ENCODE data around the gene CCDC102A. TPM values are rescaled to one million over a fixed set of nuclear protein-coding genes. Genes with fewer than 3 reads are reported as not detected.
A peak's percentile ranks its signal among the peaks of the same experiment; 100 is the strongest.

Gene CCDC102A
- total and polyA plus RNA-seq, 10 of the 15 experiments (the other 5 are each of a cell fraction or from before 2014, with no cell fraction given) = 0.03 to 5.9 (median 2.4) TPM

DNA sequence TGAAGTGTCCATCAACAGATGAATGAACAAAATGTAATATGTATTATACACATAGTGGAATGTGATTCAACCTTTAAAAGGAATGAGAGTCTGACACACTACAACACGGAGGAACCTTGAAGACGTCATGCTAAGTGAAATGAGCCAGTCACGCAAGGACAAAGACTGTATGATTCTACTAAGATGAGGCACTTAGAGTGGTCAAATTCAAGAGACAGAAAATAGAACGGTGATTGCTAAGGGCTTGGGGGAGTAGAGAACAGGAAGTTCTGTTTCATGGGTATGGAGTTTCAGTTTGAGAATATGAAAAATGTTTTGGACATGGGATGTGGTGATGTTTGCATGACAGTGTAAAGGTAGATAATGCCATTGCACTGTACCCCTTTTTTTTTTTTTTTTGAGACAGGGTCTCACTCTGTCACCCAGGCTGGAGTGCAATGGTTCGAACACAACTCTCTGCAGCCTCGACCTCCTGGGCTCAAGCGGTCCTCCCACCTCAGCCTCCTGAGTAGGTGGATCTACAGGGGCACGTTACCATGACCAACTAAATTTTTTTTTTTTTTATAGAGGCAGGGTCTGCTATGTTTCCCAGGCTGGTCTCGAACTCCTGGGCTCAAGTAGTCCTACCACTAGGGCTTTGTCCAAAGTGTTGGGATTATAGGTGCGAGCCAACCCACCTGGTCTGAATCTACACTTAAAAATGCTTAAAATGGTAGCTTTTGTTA is 2.9 kb upstream of the CCDC102A start (continued):
- TF ChIP-seq CHD2 (IDR thresholded peaks at IDR 0.05; ENCODE audit: borderline replicate concordance, low read depth, low read length) (peak; percentile 35; the same call in 1 of the 2 replicates), CREB1 (IDR thresholded peaks at IDR 0.05; ENCODE audit: low read depth) (no peak), ESRRA (IDR thresholded peaks at IDR 0.05; ENCODE audit: low read length) (no peak), RAD51 (IDR thresholded peaks at IDR 0.05) (no peak), RELA (IDR thresholded peaks at IDR 0.05; ENCODE audit: borderline replicate concordance, partially characterized antibody) (no peak), BCL11A (IDR thresholded peaks at IDR 0.05; ENCODE audit: low read depth, low read length) (peak; percentile 71; the same call in 1 of the 2 replicates), STAT1 (conservative IDR thresholded peaks at IDR 0.05) (no peak), RCOR1 (conservative IDR thresholded peaks at IDR 0.05; ENCODE audit: low read depth, low read length) (0 out of 2 replicates have a peak, but pooled peaks have one; percentile 49), NFYB (IDR thresholded peaks at IDR 0.05; ENCODE audit: insufficient read depth, low read depth, low read length) (no peak), ASH2L (IDR thresholded peaks at IDR 0.05; ENCODE audit: borderline replicate concordance, low read depth) (no peak), PAX8 (IDR thresholded peaks at IDR 0.05) (no peak), CHD4 (IDR thresholded peaks at IDR 0.05) (no peak), POU2F2 (IDR thresholded peaks at IDR 0.05; ENCODE audit: borderline replicate concordance, low read depth, low read length) (peak; percentile 80; the same call in 2 of the 3 replicates), EGR1 (IDR thresholded peaks at IDR 0.05; ENCODE audit: borderline replicate concordance in 1 of 2, low read depth in 2 of 2, low read length in 2 of 2) (no peak), PAX5 (IDR thresholded peaks at IDR 0.05; ENCODE audit: borderline replicate concordance, low read depth, low read length) (peak; percentile 96)
- TF ChIP-seq, protein P1, sequence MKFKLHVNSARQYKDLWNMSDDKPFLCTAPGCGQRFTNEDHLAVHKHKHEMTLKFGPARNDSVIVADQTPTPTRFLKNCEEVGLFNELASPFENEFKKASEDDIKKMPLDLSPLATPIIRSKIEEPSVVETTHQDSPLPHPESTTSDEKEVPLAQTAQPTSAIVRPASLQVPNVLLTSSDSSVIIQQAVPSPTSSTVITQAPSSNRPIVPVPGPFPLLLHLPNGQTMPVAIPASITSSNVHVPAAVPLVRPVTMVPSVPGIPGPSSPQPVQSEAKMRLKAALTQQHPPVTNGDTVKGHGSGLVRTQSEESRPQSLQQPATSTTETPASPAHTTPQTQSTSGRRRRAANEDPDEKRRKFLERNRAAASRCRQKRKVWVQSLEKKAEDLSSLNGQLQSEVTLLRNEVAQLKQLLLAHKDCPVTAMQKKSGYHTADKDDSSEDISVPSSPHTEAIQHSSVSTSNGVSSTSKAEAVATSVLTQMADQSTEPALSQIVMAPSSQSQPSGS (IDR thresholded peaks at IDR 0.05; ENCODE audit: low read length) = no peak
- TF ChIP-seq, protein P2, sequence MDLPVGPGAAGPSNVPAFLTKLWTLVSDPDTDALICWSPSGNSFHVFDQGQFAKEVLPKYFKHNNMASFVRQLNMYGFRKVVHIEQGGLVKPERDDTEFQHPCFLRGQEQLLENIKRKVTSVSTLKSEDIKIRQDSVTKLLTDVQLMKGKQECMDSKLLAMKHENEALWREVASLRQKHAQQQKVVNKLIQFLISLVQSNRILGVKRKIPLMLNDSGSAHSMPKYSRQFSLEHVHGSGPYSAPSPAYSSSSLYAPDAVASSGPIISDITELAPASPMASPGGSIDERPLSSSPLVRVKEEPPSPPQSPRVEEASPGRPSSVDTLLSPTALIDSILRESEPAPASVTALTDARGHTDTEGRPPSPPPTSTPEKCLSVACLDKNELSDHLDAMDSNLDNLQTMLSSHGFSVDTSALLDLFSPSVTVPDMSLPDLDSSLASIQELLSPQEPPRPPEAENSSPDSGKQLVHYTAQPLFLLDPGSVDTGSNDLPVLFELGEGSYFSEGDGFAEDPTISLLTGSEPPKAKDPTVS (IDR thresholded peaks at IDR 0.05; ENCODE audit: low read depth, low read length) = no peak
- TF ChIP-seq, protein P3, sequence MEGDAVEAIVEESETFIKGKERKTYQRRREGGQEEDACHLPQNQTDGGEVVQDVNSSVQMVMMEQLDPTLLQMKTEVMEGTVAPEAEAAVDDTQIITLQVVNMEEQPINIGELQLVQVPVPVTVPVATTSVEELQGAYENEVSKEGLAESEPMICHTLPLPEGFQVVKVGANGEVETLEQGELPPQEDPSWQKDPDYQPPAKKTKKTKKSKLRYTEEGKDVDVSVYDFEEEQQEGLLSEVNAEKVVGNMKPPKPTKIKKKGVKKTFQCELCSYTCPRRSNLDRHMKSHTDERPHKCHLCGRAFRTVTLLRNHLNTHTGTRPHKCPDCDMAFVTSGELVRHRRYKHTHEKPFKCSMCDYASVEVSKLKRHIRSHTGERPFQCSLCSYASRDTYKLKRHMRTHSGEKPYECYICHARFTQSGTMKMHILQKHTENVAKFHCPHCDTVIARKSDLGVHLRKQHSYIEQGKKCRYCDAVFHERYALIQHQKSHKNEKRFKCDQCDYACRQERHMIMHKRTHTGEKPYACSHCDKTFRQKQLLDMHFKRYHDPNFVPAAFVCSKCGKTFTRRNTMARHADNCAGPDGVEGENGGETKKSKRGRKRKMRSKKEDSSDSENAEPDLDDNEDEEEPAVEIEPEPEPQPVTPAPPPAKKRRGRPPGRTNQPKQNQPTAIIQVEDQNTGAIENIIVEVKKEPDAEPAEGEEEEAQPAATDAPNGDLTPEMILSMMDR (IDR thresholded peaks at IDR 0.05 in 2 of 3, conservative IDR thresholded peaks at IDR 0.05 in 1 of 3; ENCODE audit: control insufficient read depth in 2 of 3, extremely low read depth in 1 of 3, insufficient read depth in 1 of 3, low read depth in 3 of 3, low read length in 3 of 3) = no peak
- TF ChIP-seq, protein P4, sequence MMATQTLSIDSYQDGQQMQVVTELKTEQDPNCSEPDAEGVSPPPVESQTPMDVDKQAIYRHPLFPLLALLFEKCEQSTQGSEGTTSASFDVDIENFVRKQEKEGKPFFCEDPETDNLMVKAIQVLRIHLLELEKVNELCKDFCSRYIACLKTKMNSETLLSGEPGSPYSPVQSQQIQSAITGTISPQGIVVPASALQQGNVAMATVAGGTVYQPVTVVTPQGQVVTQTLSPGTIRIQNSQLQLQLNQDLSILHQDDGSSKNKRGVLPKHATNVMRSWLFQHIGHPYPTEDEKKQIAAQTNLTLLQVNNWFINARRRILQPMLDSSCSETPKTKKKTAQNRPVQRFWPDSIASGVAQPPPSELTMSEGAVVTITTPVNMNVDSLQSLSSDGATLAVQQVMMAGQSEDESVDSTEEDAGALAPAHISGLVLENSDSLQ (IDR thresholded peaks at IDR 0.05) = peak; percentile 80
- TF ChIP-seq, protein P5, sequence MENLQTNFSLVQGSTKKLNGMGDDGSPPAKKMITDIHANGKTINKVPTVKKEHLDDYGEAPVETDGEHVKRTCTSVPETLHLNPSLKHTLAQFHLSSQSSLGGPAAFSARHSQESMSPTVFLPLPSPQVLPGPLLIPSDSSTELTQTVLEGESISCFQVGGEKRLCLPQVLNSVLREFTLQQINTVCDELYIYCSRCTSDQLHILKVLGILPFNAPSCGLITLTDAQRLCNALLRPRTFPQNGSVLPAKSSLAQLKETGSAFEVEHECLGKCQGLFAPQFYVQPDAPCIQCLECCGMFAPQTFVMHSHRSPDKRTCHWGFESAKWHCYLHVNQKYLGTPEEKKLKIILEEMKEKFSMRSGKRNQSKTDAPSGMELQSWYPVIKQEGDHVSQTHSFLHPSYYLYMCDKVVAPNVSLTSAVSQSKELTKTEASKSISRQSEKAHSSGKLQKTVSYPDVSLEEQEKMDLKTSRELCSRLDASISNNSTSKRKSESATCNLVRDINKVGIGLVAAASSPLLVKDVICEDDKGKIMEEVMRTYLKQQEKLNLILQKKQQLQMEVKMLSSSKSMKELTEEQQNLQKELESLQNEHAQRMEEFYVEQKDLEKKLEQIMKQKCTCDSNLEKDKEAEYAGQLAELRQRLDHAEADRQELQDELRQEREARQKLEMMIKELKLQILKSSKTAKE (IDR thresholded peaks at IDR 0.05; ENCODE audit: low read depth, poor library complexity, severe bottlenecking) = peak; percentile 76
- TF ChIP-seq, protein P6, sequence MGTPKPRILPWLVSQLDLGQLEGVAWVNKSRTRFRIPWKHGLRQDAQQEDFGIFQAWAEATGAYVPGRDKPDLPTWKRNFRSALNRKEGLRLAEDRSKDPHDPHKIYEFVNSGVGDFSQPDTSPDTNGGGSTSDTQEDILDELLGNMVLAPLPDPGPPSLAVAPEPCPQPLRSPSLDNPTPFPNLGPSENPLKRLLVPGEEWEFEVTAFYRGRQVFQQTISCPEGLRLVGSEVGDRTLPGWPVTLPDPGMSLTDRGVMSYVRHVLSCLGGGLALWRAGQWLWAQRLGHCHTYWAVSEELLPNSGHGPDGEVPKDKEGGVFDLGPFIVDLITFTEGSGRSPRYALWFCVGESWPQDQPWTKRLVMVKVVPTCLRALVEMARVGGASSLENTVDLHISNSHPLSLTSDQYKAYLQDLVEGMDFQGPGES (IDR thresholded peaks at IDR 0.05) = no peak

Measured in GM12878 (cell line).